KMS-11 (cell line): ENCODE data around the gene CASK.
"Not testable (repeated sequence)": the region's sequence is repeated elsewhere in the genome, so short reads cannot be mapped to it uniquely, and the experiment has no call there.

Experiments
- H2AFZ ChIP-seq: fragments of 200-600 bp; sonication (generic); 2 replicates; pipeline ENCODE4 v1.6.1; 2016; ENCODE audit warnings: antibody characterized with exemption, mixed run types, low read depth
- H3K27ac ChIP-seq: fragments of 200-600 bp; sonication (generic); 2 replicates; pipeline ENCODE4 v1.6.1; 2016; ENCODE audit warnings: mild to moderate bottlenecking, mixed run types
- H3K27me3 ChIP-seq: fragments of 200-600 bp; sonication (generic); 2 replicates; pipeline ENCODE4 v1.6.1; 2017; ENCODE audit warnings: mild to moderate bottlenecking, low read depth, mixed run types, moderate library complexity; ENCODE audit not compliant: insufficient read depth
- H3K36me3 ChIP-seq: fragments of 200-600 bp; sonication (generic); 2 replicates; pipeline ENCODE4 v1.6.1; 2017; ENCODE audit warnings: mild to moderate bottlenecking, mixed run types; ENCODE audit not compliant: insufficient read depth
- H3K4me1 ChIP-seq: fragments of 200-600 bp; sonication (generic); 2 replicates; pipeline ENCODE4 v1.6.1; 2016; ENCODE audit warnings: mild to moderate bottlenecking, low read depth, mixed run types; ENCODE audit not compliant: poor library complexity, severe bottlenecking
- H3K4me2 ChIP-seq: fragments of 200-600 bp; sonication (generic); 2 replicates; pipeline ENCODE4 v1.7.0; 2016; ENCODE audit warnings: mild to moderate bottlenecking, mixed run types
- H3K4me3 ChIP-seq: fragments of 200-600 bp; sonication (generic); IDR thresholded peaks from 2 replicates; pipeline ENCODE4 v1.6.1; 2017; ENCODE audit warnings: low read depth, low read length, mixed read lengths; ENCODE audit not compliant: insufficient read depth
- H3K79me2 ChIP-seq: fragments of 200-600 bp; sonication (generic); 2 replicates; pipeline ENCODE4 v1.6.1; 2016; ENCODE audit warnings: low read depth, mixed run types; ENCODE audit not compliant: insufficient read depth
- H3K9ac ChIP-seq: fragments of 200-600 bp; sonication (generic); 2 replicates; pipeline ENCODE4 v1.6.1; 2016; ENCODE audit warnings: mild to moderate bottlenecking, mixed run types
- H4K20me1 ChIP-seq: fragments of 200-600 bp; sonication (generic); 2 replicates; pipeline ENCODE4 v1.6.1; 2016; ENCODE audit warnings: mild to moderate bottlenecking, mixed run types; ENCODE audit not compliant: insufficient read depth
- CTCF ChIP-seq: fragments of 200-600 bp; sonication (generic); conservative IDR thresholded peaks from 2 replicates; pipeline ENCODE4 v1.6.1; 2017; ENCODE audit warnings: low read depth, mild to moderate bottlenecking, antibody characterized with exemption, low read length, moderate library complexity, mixed read lengths

CASK gene

DNA sequence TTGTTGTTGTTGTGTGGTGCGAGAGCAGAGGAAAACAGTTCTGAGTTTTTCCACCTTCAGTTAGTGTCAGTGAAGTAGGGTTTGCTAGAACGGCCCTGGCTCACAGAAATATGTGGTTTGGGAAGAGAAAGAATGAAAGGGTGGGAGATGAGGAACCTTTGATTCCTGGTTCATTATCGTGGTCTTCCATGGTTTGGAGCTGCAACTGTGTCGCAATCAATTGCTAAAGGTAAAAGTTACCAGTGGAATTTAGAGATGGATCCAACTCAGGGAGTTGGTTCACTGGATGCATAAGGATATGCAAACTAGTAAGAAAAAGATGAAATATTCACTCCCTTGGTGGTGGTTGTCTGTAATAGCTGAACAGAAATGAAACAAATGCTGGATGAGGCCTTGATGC, 270.2 kb downstream of the CASK start:
- H3K4me1 ChIP-seq: no peaks in the 10 kb centered on the region
- no peak overlapping the region for H3K4me3 ChIP-seq
- H3K9ac ChIP-seq: no peak overlapping the region
- H2AFZ ChIP-seq: no peak overlapping the region
- no peak overlapping the region for H3K4me2 ChIP-seq
- H3K27ac ChIP-seq: no peak overlapping the region
- no peaks in the 10 kb centered on the region for H3K79me2 ChIP-seq
- no peaks in the 10 kb centered on the region for H3K36me3 ChIP-seq
- no peak for TF ChIP-seq CTCF
- H4K20me1 ChIP-seq: no peaks in the 10 kb centered on the region
- H3K27me3 ChIP-seq: no peaks in the 10 kb centered on the region

DNA sequence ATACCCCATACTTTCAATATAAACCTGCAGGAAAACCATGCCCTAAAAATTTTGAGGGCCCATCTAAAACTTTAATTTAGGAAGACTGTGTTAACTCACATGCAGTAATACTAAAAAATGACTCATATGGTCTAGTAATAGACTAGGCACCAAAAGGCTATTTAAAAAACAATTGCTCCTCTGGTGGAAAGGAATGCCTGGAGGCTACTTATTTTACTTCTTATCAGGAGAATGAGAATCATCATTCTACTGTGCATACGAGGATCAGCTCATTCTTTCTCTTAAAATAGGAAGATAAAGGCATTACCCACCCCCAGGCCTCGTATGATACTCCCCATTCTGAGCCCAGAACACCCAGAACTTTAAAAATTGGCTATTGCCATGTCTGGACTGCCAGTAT, 277.2 kb downstream of the CASK start:
- H3K79me2 ChIP-seq, H3K36me3 ChIP-seq, H3K4me1 ChIP-seq, H3K4me3 ChIP-seq, H3K27ac ChIP-seq, H4K20me1 ChIP-seq, H3K27me3 ChIP-seq, H3K9ac ChIP-seq, H2AFZ ChIP-seq, H3K4me2 ChIP-seq: not testable (repeated sequence)

GRCh38 chrX:41634284-41634683, 289.1 kb downstream of the CASK start:
- no peaks in the 10 kb centered on the region for H3K27me3 ChIP-seq
- no peaks in the 10 kb centered on the region for H3K4me1 ChIP-seq
- no peaks in the 10 kb centered on the region for H4K20me1 ChIP-seq
- no peak overlapping the region for H3K4me2 ChIP-seq
- H2AFZ ChIP-seq: no peak overlapping the region
- no peak overlapping the region for H3K9ac ChIP-seq
- no peak for TF ChIP-seq CTCF
- H3K79me2 ChIP-seq: no peaks in the 10 kb centered on the region
- H3K4me3 ChIP-seq: no peak overlapping the region
- H3K36me3 ChIP-seq: no peaks in the 10 kb centered on the region
- no peak overlapping the region for H3K27ac ChIP-seq

DNA sequence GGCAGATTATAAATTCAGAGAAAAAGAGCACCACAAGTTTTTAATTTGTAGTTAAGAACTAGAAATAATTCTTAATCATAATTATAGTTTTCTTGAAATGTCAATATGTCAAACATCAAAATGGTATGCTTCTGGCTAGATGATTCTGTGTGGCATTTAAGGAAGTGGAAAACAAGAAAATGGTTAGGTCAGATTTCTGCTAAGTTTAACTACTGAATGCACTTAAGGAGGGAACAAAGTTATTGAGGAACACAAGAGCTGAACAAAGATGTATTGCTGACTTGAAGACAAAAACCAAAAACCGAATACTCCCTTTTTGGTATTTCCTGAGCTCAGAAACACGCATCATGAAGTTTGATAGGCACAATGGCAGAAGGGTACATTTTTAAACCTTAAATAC, 293.3 kb downstream of the CASK start:
- Histone ChIP-seq H3K79me2 (no peaks in the 10 kb centered on the region), H3K27me3 (no peaks in the 10 kb centered on the region), H4K20me1 (no peaks in the 10 kb centered on the region), H3K36me3 (no peaks in the 10 kb centered on the region), H3K4me1 (no peaks in the 10 kb centered on the region), H3K4me3 (no peak overlapping the region), H3K27ac (no peak overlapping the region), H2AFZ (no peak overlapping the region), H3K4me2 (no peak overlapping the region), H3K9ac (no peak overlapping the region)
- no peak for TF ChIP-seq CTCF

DNA sequence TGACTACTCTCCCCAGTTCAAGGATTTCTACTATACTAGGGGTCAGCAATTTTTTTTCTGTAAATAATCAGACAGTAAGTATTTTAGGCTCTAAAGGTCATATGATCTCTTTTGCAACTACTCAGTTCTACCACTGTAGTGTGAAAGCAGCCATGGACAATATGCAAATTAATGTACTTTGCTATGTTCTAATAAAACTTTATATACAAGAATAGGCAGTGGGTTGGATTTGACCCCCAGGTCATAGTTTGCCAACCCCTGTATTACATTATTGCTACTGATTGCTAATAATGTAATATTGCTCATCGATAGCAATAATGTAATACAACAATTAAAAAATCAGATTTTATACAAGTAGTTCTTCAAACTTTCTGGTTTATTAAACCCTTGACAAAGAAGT, 293.8 kb downstream of the CASK start:
- H3K27me3 ChIP-seq: no peaks in the 10 kb centered on the region
- H2AFZ ChIP-seq: no peak overlapping the region
- TF ChIP-seq CTCF: no peak
- no peak overlapping the region for H3K4me3 ChIP-seq
- H3K4me1 ChIP-seq: no peaks in the 10 kb centered on the region
- no peak overlapping the region for H3K4me2 ChIP-seq
- no peak overlapping the region for H3K27ac ChIP-seq
- no peaks in the 10 kb centered on the region for H3K79me2 ChIP-seq
- no peak overlapping the region for H3K9ac ChIP-seq
- H3K36me3 ChIP-seq: no peaks in the 10 kb centered on the region
- H4K20me1 ChIP-seq: no peaks in the 10 kb centered on the region
